ENCODE results near the gene PTPRD. TPM values are rescaled to one million over a fixed set of nuclear protein-coding genes. Genes with fewer than 3 reads are reported as not detected.

Gene PTPRD
- total and polyA plus RNA-seq, 2 donors from 2014 or later, result 6.4 to 78.9 TPM

DNA sequence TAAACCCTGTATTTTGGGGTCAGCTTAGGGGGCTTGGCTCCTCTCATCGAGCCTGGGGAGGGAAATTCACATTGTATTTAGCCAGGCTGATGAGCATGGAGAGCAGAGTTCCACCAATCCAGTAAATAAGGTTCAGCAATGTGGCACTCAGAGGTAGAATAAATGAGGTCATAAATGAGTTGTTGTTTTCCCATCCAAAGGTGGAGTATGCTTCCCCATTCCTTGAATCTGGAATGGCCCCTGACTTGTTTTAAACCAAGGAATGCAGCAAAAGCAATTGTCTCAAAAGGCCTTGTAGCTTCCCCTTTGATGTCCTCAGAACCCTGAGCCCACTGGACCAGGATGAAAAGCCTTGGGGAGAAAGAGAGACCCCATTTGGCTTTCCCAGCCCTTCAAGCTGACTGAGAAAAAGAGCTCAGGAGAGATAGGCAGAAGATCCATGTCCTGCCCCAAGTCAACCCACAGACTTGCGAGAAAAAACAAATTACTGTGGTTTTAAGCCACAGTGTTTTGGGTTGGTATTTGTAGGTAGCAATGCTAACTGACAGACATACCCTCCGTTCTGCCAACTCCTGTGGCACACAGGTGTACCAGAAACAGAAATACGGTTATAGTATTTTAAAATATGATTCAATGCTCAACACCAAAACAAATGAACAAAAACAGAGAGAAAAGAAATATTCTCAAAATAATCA lies 2247.2 kb downstream of the PTPRD start:
- Histone ChIP-seq H3K27me3 (ENCODE audit: control insufficient read depth, insufficient read depth, low read length) (no peaks in the 10 kb centered on the region), H3K9me3 (ENCODE audit: control insufficient read depth in 2 of 3, insufficient read depth in 1 of 3, low read length in 3 of 3) (no peaks in the 10 kb centered on the region), H3K27ac (ENCODE audit: low read depth in 2 of 2, low read length in 2 of 2) (no peak overlapping the region), H3K36me3 (ENCODE audit: control insufficient read depth in 2 of 3, insufficient read depth in 3 of 3, low read length in 3 of 3) (no peaks in the 10 kb centered on the region), H3K4me1 (ENCODE audit: control insufficient read depth in 2 of 3, insufficient read depth in 2 of 3, low read depth in 1 of 3, low read length in 3 of 3) (no peaks in the 10 kb centered on the region), H3K9ac (ENCODE audit: low read length in 3 of 3) (no peak overlapping the region), H3K4me3 (ENCODE audit: low read length in 3 of 3) (no peak overlapping the region)
- no peak for FAIRE-seq
- DNase-seq, result no peak
- TF ChIP-seq, protein P1, sequence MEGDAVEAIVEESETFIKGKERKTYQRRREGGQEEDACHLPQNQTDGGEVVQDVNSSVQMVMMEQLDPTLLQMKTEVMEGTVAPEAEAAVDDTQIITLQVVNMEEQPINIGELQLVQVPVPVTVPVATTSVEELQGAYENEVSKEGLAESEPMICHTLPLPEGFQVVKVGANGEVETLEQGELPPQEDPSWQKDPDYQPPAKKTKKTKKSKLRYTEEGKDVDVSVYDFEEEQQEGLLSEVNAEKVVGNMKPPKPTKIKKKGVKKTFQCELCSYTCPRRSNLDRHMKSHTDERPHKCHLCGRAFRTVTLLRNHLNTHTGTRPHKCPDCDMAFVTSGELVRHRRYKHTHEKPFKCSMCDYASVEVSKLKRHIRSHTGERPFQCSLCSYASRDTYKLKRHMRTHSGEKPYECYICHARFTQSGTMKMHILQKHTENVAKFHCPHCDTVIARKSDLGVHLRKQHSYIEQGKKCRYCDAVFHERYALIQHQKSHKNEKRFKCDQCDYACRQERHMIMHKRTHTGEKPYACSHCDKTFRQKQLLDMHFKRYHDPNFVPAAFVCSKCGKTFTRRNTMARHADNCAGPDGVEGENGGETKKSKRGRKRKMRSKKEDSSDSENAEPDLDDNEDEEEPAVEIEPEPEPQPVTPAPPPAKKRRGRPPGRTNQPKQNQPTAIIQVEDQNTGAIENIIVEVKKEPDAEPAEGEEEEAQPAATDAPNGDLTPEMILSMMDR (IDR thresholded peaks at IDR 0.05; ENCODE audit: borderline replicate concordance, extremely low read depth, insufficient read depth), result no peak
- intact Hi-C loops (cut with DNase I), result no loop called here

DNA sequence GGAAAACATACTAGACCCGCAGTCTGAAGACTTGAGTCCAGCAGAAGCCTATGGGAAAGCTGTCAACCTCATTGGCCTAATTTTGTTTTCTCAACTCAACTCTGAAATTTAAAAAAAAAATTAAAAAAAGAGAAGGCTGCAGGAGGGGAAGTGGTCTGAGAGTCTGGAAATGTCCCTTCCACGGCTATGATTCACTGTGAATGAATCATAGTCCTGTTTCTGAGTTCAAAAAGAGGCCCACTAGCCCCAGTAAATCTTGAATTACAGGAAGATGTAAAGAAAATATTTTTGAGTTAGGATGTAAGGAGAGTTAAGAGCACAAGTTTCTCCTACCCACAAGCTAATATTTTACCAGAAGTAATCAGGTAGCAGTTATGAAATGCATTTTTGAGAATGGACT lies 2247.8 kb downstream of the PTPRD start:
- H3K36me3 ChIP-seq (ENCODE audit: control insufficient read depth in 2 of 3, insufficient read depth in 3 of 3, low read length in 3 of 3), result no peaks in the 10 kb centered on the region
- peak in 2 of 5 donors; percentile 25 to 43 for DNase-seq
- H3K4me3 ChIP-seq (ENCODE audit: low read length in 3 of 3), result no peak overlapping the region
- H3K4me1 ChIP-seq (ENCODE audit: control insufficient read depth in 2 of 3, insufficient read depth in 2 of 3, low read depth in 1 of 3, low read length in 3 of 3), result no peaks in the 10 kb centered on the region
- intact Hi-C loops (cut with DNase I), result no loop called here
- TF ChIP-seq, protein P1 (IDR thresholded peaks at IDR 0.05; ENCODE audit: borderline replicate concordance, extremely low read depth, insufficient read depth), result no peak
- no peaks in the 10 kb centered on the region for H3K27me3 ChIP-seq (ENCODE audit: control insufficient read depth, insufficient read depth, low read length)
- H3K27ac ChIP-seq (ENCODE audit: low read depth in 2 of 2, low read length in 2 of 2), result no peak overlapping the region
- H3K9me3 ChIP-seq (ENCODE audit: control insufficient read depth in 2 of 3, insufficient read depth in 1 of 3, low read length in 3 of 3), result no peaks in the 10 kb centered on the region
- H3K9ac ChIP-seq (ENCODE audit: low read length in 3 of 3), result no peak overlapping the region
- no peak for FAIRE-seq

DNA sequence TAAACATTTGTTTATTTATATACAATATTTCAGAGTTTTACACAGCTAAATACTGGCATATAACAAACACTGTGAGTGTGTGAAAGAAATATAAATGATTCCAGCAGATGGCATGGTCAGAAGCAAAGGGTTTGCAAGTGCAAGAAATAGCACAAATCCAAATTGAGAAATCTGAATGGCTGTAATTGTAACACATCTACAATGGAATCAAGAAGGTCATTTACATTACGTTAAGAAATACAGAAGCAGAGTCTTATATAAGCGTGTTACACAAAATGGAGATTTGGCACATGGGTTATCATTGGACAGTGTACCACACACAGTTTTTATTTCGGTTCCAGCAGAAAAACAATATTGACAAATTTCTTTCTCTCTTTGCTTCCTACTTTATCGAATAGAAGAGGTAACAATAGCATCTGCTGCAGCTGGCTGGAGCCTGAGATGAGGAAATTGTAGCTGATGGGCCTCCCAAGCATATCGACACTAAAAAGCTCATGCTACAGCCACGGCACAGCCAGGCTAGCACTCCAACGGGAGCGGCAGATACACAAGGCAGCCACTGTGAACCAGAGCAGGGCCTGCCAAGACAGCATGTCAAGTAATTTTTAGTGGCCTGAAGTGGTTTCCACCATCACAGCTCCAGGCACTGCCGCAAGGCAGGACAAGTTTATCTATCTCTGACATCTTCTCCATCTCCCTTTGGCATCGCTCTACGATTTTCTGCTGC lies 2248.6 kb downstream of the PTPRD start:
- Histone ChIP-seq H3K9ac (ENCODE audit: low read length in 3 of 3) (no peak overlapping the region), H3K27me3 (ENCODE audit: control insufficient read depth, insufficient read depth, low read length) (no peaks in the 10 kb centered on the region), H3K27ac (ENCODE audit: low read depth in 2 of 2, low read length in 2 of 2) (no peak overlapping the region), H3K36me3 (ENCODE audit: control insufficient read depth in 2 of 3, insufficient read depth in 3 of 3, low read length in 3 of 3) (no peaks in the 10 kb centered on the region), H3K4me3 (ENCODE audit: low read length in 3 of 3) (no peak overlapping the region), H3K4me1 (ENCODE audit: control insufficient read depth in 2 of 3, insufficient read depth in 2 of 3, low read depth in 1 of 3, low read length in 3 of 3) (no peaks in the 10 kb centered on the region), H3K9me3 (ENCODE audit: control insufficient read depth in 2 of 3, insufficient read depth in 1 of 3, low read length in 3 of 3) (no peaks in the 10 kb centered on the region)
- TF ChIP-seq, protein P1 (IDR thresholded peaks at IDR 0.05; ENCODE audit: borderline replicate concordance, extremely low read depth, insufficient read depth), result no peak
- DNase-seq (no peak), FAIRE-seq (no peak)
- intact Hi-C loops (cut with DNase I), result no loop called here

Measured in kidney (tissue), 14 donors.